Measurements from ENCODE around the gene EDARADD.

GRCh38 chr1:236361909-236362590, 32.0 kb upstream of the EDARADD start:
- no peak for TF ChIP-seq EZH2 (IDR thresholded peaks at IDR 0.05; ENCODE audit: borderline replicate concordance, low read depth, low read length, severe bottlenecking)
- no peak for TF ChIP-seq CTCF (IDR thresholded peaks at IDR 0.05; ENCODE audit: borderline replicate concordance, extremely low read depth, low read length, poor library complexity, severe bottlenecking)
